ENCODE results near the gene POU6F2. TPM values are rescaled to one million over a fixed set of nuclear protein-coding genes. Genes with fewer than 3 reads are reported as not detected.

POU6F2 gene
- total RNA-seq, 2 experiments from 2014 or later = not detected

- DNase-seq (no peak), ATAC-seq (no peak)
- TF ChIP-seq CTCF (IDR thresholded peaks at IDR 0.05) = no peak
- CTCF ChIA-PET = no interaction called here
- Mint-ChIP-seq H3K27ac (no peak overlapping the region), H3K9me3 (no peaks in the 10 kb centered on the region), H3K36me3 (ENCODE audit: low read depth) (no peaks in the 10 kb centered on the region), H3K27me3 (peaks cover 3% of the 10 kb centered on the region), H3K4me3 (no peak overlapping the region), H3K4me1 (ENCODE audit: low read depth) (no peaks in the 10 kb centered on the region)
- POLR2A ChIA-PET = no interaction called here
- intact Hi-C loops (cut with micrococcal nuclease) = no loop called here
These were observed 326.5 kb downstream of the POU6F2 start for GRCh38 chr7:39304178-39304577.

- Mint-ChIP-seq H3K9me3 (no peaks in the 10 kb centered on the region), H3K4me1 (ENCODE audit: low read depth) (no peaks in the 10 kb centered on the region), H3K27ac (no peak overlapping the region), H3K27me3 (peaks cover 3% of the 10 kb centered on the region), H3K4me3 (no peak overlapping the region), H3K36me3 (ENCODE audit: low read depth) (no peaks in the 10 kb centered on the region)
- intact Hi-C loops (cut with micrococcal nuclease) = no loop called here
- DNase-seq (no peak), ATAC-seq (no peak)
- ChIA-PET POLR2A (no interaction called here), CTCF (no interaction called here)
- TF ChIP-seq CTCF (IDR thresholded peaks at IDR 0.05) = no peak
These were observed 327.1 kb downstream of the POU6F2 start for GRCh38 chr7:39304668-39305405.

- no peaks in the 10 kb centered on the region for H3K4me1 Mint-ChIP-seq (ENCODE audit: low read depth)
- TF ChIP-seq CTCF (IDR thresholded peaks at IDR 0.05) = no peak
- no peak overlapping the region for H3K4me3 Mint-ChIP-seq
- no peak overlapping the region for H3K27ac Mint-ChIP-seq
- ATAC-seq (no peak), DNase-seq (no peak)
- CTCF ChIA-PET = no interaction called here
- no peaks in the 10 kb centered on the region for H3K9me3 Mint-ChIP-seq
- intact Hi-C loops (cut with micrococcal nuclease) = no loop called here
- no peaks in the 10 kb centered on the region for H3K36me3 Mint-ChIP-seq (ENCODE audit: low read depth)
- H3K27me3 Mint-ChIP-seq = peaks cover 3% of the 10 kb centered on the region
- POLR2A ChIA-PET = interaction anchor here (1.0 kb wide), 1 partner anchor 47 kb away, joined by 3 read pairs; no protein-coding TSS in a partner anchor
These were observed 328.4 kb downstream of the POU6F2 start for GRCh38 chr7:39306016-39306570.

GRCh38 chr7:39310699-39311098 lies 333.0 kb downstream of the POU6F2 start:
- no peak for ATAC-seq

More at GRCh38 chr7:39310699-39311098, 333.0 kb downstream of the POU6F2 start:
- CTCF ChIA-PET = no interaction called here
- no peak for TF ChIP-seq CTCF (IDR thresholded peaks at IDR 0.05)
- no peak for DNase-seq
- H3K9me3 Mint-ChIP-seq = no peaks in the 10 kb centered on the region
- no peaks in the 10 kb centered on the region for H3K36me3 Mint-ChIP-seq (ENCODE audit: low read depth)
- H3K4me1 Mint-ChIP-seq (ENCODE audit: low read depth) = no peaks in the 10 kb centered on the region
- POLR2A ChIA-PET = no interaction called here
- no peak overlapping the region for H3K27ac Mint-ChIP-seq
- H3K27me3 Mint-ChIP-seq = peaks cover 3% of the 10 kb centered on the region
- H3K4me3 Mint-ChIP-seq = no peak overlapping the region
- intact Hi-C loops (cut with micrococcal nuclease) = no loop called here
